ENCODE data around the gene CCDC50. TPM values are rescaled to one million over a fixed set of nuclear protein-coding genes. Genes with fewer than 3 reads are reported as not detected.

Gene CCDC50
- total RNA-seq, 1 experiment from 2014 or later: 21.0 TPM

GRCh38 chr3:191338177-191338488 is 8.9 kb downstream of the CCDC50 start:
- H3K27ac Mint-ChIP-seq: no peak overlapping the region
- Histone ChIP-seq H3K4me1 (ENCODE audit: insufficient read depth, low read length) (no peaks in the 10 kb centered on the region), H4K8ac (replicated peaks; ENCODE audit: insufficient read length, low read depth, low read length) (no peak overlapping the region), H3K18ac (ENCODE audit: insufficient read length, low read depth, low read length) (no peak overlapping the region), H2BK15ac (ENCODE audit: low read depth, low read length) (no peak overlapping the region), H2AK5ac (ENCODE audit: insufficient read length, low read length) (no peak overlapping the region), H3K79me1 (ENCODE audit: insufficient read depth, low read depth, low read length, poor library complexity, severe bottlenecking) (no peaks in the 10 kb centered on the region), H3K23ac (ENCODE audit: insufficient read length, low read depth, low read length) (no peak overlapping the region), H3K23me2 (ENCODE audit: insufficient read length, low read depth, low read length, poor library complexity, severe bottlenecking) (no peaks in the 10 kb centered on the region), H4K5ac (ENCODE audit: insufficient read length, low read depth, low read length) (no peak overlapping the region), H3T11ph (ENCODE audit: low read length) (no peak overlapping the region), H2BK12ac (ENCODE audit: insufficient read length, low read depth, low read length) (no peak overlapping the region), H3K9ac (ENCODE audit: extremely low read depth, insufficient read length, low read length) (no peak overlapping the region), H3K27ac (ENCODE audit: insufficient read length, low read depth, low read length) (no peak overlapping the region), H2BK120ac (ENCODE audit: low read depth, low read length, poor library complexity, severe bottlenecking) (no peak overlapping the region), H4K91ac (ENCODE audit: insufficient read length, low read depth, low read length) (no peak overlapping the region), H3K14ac (ENCODE audit: insufficient read depth, low read length) (no peak overlapping the region), H4K20me1 (ENCODE audit: control insufficient read depth, insufficient read depth, insufficient read length) (no peaks in the 10 kb centered on the region), H3K4ac (ENCODE audit: low read depth, low read length) (no peak overlapping the region), H2AFZ (ENCODE audit: low read length) (no peak overlapping the region), H2BK20ac (ENCODE audit: low read depth, low read length, poor library complexity, severe bottlenecking) (no peak overlapping the region), H3K4me2 (ENCODE audit: insufficient read depth, insufficient read length, low read length) (no peak overlapping the region), H3K9me3 (ENCODE audit: control insufficient read depth, low read depth, low read length) (no peaks in the 10 kb centered on the region), H3K56ac (ENCODE audit: insufficient read length, low read depth, low read length) (no peak overlapping the region), H2BK5ac (ENCODE audit: insufficient read length, low read length) (no peak overlapping the region), H3K27me3 (ENCODE audit: insufficient read depth, low read length) (no peaks in the 10 kb centered on the region), H3K79me2 (ENCODE audit: insufficient read depth, low read length) (no peaks in the 10 kb centered on the region)
- H3K4me3 Mint-ChIP-seq: no peak overlapping the region
- peaks cover 8 to 15% of the 10 kb centered on the region in 2 experiments; a peak in 3 of 4 replicates for H3K4me1 Mint-ChIP-seq
- TF ChIP-seq CTCF (conservative IDR thresholded peaks at IDR 0.05): no peak
- no CpG with 5 or more reads among the region's 4 CpGs for WGBS (ENCODE audit: extremely low coverage, insufficient read length, low lambda C conversion rate)
- H3K27me3 Mint-ChIP-seq (ENCODE audit: low read depth): no peaks in the 10 kb centered on the region
- H3K9me3 Mint-ChIP-seq: no peaks in the 10 kb centered on the region
- no peaks in the 10 kb centered on the region for H3K36me3 Mint-ChIP-seq (ENCODE audit: insufficient read depth in 1 of 3, low read depth in 3 of 3)
- DNase-seq: no peak

All from H9 (cell line).